Glutamatergic neuron (in vitro differentiated cells): Measurements from ENCODE around the gene ABCG4. TPM values are rescaled to one million over a fixed set of nuclear protein-coding genes. Genes with fewer than 3 reads are reported as not detected.

Source experiments
- DNase-seq: peaks from one replicate; pipeline ENCODE4 v3.0.0; 2022
- H3K27ac Mint-ChIP-seq: one replicate; pipeline ENCODE4 v1.8.0; 2020; ENCODE audit warnings: mild to moderate bottlenecking, mixed read lengths, inconsistent platforms; ENCODE audit not compliant: unreplicated experiment
- H3K27me3 Mint-ChIP-seq: one replicate; pipeline ENCODE4 v1.8.0; 2020; ENCODE audit warnings: mild to moderate bottlenecking, moderate library complexity, mixed read lengths, inconsistent platforms; ENCODE audit not compliant: unreplicated experiment
- H3K36me3 Mint-ChIP-seq: one replicate; pipeline ENCODE4 v1.8.0; 2020; ENCODE audit warnings: mild to moderate bottlenecking, mixed read lengths, inconsistent platforms; ENCODE audit not compliant: unreplicated experiment
- H3K4me1 Mint-ChIP-seq: one replicate; pipeline ENCODE4 v1.8.0; 2020; ENCODE audit warnings: mild to moderate bottlenecking, low read depth, mixed read lengths, inconsistent platforms; ENCODE audit not compliant: unreplicated experiment
- H3K4me3 Mint-ChIP-seq: one replicate; pipeline ENCODE4 v1.8.0; 2020; ENCODE audit warnings: mild to moderate bottlenecking, mixed read lengths, inconsistent platforms; ENCODE audit not compliant: unreplicated experiment
- H3K9me3 Mint-ChIP-seq: one replicate; pipeline ENCODE4 v1.8.0; 2020; ENCODE audit warnings: mild to moderate bottlenecking, moderate library complexity, mixed read lengths, inconsistent platforms; ENCODE audit not compliant: unreplicated experiment
- total RNA-seq: library from RNA; stranded (reverse); fragmentation: NEBNext Ultra II Directional; extraction: Animal tissue kit (Norgen Biotek cat#: 25700); gene quantifications from one replicate; pipeline ENCODE4 v1.2.1, GENCODE V29; 2021; ENCODE audit not compliant: unreplicated experiment
- TF ChIP-seq, protein P1 (sequence below): fragments of 200-600 bp; sonication (generic); IDR thresholded peaks from one replicate; pipeline ENCODE4 v1.5.0; 2021; ENCODE audit not compliant: partially characterized antibody, unreplicated experiment

Gene ABCG4
- total RNA-seq, 1 donor from 2014 or later = 2.4 TPM

DNA sequence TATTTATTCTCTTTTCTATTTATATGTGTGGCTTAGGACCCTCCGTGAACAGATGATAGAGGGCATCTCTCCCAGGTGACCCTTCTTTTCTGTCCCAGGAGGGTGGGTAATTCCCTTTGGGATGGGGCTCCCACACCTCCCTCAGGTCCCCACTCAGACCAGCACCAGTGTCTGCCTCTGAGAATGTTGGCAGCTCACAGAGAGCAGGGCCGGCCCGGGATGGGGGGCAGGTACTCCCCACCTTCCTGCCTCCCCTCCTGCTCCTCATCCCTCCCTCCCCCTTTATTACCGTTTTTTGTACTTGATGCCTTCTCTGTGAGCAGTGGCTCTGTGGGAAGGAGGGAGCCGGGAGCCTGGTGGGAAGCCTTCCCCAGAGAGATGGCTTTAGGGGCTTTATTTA is 32.3 kb upstream of the ABCG4 start:
- H3K27ac Mint-ChIP-seq = no peak overlapping the region
- peaks cover 5% of the 10 kb centered on the region for H3K27me3 Mint-ChIP-seq
- TF ChIP-seq, protein P1, sequence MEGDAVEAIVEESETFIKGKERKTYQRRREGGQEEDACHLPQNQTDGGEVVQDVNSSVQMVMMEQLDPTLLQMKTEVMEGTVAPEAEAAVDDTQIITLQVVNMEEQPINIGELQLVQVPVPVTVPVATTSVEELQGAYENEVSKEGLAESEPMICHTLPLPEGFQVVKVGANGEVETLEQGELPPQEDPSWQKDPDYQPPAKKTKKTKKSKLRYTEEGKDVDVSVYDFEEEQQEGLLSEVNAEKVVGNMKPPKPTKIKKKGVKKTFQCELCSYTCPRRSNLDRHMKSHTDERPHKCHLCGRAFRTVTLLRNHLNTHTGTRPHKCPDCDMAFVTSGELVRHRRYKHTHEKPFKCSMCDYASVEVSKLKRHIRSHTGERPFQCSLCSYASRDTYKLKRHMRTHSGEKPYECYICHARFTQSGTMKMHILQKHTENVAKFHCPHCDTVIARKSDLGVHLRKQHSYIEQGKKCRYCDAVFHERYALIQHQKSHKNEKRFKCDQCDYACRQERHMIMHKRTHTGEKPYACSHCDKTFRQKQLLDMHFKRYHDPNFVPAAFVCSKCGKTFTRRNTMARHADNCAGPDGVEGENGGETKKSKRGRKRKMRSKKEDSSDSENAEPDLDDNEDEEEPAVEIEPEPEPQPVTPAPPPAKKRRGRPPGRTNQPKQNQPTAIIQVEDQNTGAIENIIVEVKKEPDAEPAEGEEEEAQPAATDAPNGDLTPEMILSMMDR = no peak
- DNase-seq = no peak
- no peak overlapping the region for H3K4me3 Mint-ChIP-seq
- H3K9me3 Mint-ChIP-seq = peaks cover 7% of the 10 kb centered on the region
- peaks cover 10% of the 10 kb centered on the region for H3K36me3 Mint-ChIP-seq
- peaks cover 9% of the 10 kb centered on the region for H3K4me1 Mint-ChIP-seq

DNA sequence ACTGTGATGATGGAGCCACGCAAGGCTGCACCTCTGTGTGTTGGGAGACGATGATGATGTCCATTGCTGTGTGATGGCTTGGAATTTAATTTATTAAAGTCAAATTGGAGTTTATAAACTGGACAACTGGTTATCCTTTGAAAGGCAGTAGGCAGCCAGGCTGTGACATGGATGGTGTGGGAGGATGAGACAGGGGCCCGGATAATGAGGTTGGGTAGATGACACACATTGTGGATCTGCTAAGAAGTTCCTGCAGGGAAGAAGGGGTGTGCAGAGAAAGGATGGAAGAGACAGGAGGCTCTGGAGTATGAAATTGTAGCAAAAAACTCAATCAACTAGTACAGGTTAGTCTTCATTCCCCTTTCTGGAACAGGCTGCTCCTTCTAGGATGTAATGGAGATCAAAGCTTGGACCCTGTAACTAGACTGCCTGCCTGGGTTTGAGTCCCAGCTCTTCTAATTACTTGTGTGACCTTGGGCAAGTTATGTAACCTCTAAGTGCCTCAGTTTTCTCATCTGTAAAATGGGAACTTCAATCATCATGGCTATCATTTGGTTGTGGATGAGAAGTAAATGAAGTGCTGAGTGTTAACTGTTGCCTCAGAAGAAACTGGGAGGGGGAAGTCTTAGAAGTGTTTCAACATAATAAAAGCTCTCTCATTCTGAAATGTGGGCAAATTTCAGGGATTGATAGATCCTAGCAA is 31.7 kb upstream of the ABCG4 start:
- H3K36me3 Mint-ChIP-seq = peaks cover 5% of the 10 kb centered on the region
- H3K27me3 Mint-ChIP-seq = peaks cover 3% of the 10 kb centered on the region
- DNase-seq = no peak
- peaks cover 12% of the 10 kb centered on the region for H3K4me1 Mint-ChIP-seq
- TF ChIP-seq, protein P1 = no peak
- no peak overlapping the region for H3K27ac Mint-ChIP-seq
- H3K9me3 Mint-ChIP-seq = peaks cover 7% of the 10 kb centered on the region
- H3K4me3 Mint-ChIP-seq = no peak overlapping the region

- no peak overlapping the region for H3K4me3 Mint-ChIP-seq
- peaks cover 18% of the 10 kb centered on the region for H3K4me1 Mint-ChIP-seq
- no peak for DNase-seq
Observed at GRCh38 chr11:119118227-119118626, 30.6 kb upstream of the ABCG4 start.

DNA sequence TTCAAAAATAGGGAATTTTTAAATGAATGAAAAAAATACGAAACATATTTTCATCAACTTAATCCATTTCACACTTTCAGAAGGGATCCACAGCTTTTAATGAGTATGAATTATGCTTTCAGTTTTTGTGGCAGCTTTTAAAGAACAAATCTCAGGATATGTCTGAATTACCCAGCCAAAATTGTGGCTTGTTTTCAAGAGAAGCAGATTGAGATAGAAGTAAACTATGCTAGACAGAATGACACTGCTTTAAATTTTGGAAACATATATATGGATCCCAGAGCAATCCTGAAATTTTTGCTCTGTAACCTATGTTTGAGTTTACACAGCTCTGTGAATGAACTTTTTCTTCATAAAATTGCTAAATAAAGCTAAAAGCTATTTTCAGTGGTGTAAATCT is 29.9 kb upstream of the ABCG4 start:
- TF ChIP-seq, protein P1 = no peak
- Mint-ChIP-seq H3K27ac (no peak overlapping the region), H3K9me3 (peaks cover 7% of the 10 kb centered on the region), H3K36me3 (peaks cover 5% of the 10 kb centered on the region), H3K4me1 (peaks cover 18% of the 10 kb centered on the region), H3K27me3 (peaks cover 3% of the 10 kb centered on the region), H3K4me3 (no peak overlapping the region)
- DNase-seq = no peak

More at GRCh38 chr11:119118227-119118626, 30.6 kb upstream of the ABCG4 start:
- Mint-ChIP-seq H3K27ac (no peak overlapping the region), H3K27me3 (peaks cover 3% of the 10 kb centered on the region), H3K9me3 (peaks cover 7% of the 10 kb centered on the region), H3K36me3 (peaks cover 5% of the 10 kb centered on the region)
- TF ChIP-seq, protein P1 = no peak

DNA sequence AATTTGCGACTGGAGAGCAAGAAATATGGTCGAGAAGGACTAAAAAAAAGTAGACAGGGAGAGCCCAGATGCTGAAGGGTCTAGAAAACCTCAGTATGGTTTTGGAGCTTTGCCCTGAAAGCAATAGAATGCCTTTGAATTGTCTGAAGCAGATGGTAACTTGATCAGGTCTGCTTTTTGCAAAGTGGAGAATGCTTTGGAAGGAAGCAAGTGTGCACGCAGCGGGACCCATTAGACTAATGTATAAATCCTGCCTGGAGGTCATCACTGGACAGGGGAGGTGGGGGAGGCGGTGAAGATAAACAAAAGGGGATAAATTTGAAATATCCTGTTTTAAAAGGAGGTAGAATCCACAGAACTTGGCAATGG is 28.2 kb upstream of the ABCG4 start:
- peaks cover 3% of the 10 kb centered on the region for H3K27me3 Mint-ChIP-seq
- H3K27ac Mint-ChIP-seq = peak overlapping the region; percentile 89
- no peak for DNase-seq
- H3K36me3 Mint-ChIP-seq = no peaks in the 10 kb centered on the region
- H3K4me3 Mint-ChIP-seq = peak overlapping the region; percentile 99
- H3K9me3 Mint-ChIP-seq = peaks cover 7% of the 10 kb centered on the region
- TF ChIP-seq, protein P1 = no peak
- peaks cover 18% of the 10 kb centered on the region for H3K4me1 Mint-ChIP-seq
